OCI-LY3 (cell line): ENCODE results near the gene FBRSL1.

Experiments
- H2AFZ ChIP-seq: fragments of 200-600, 300-600 bp; shearing (Covaris generic); 2 replicates; pipeline ENCODE4 v1.6.0; 2014; ENCODE audit warnings: antibody characterized with exemption, low read depth, low read length
- H3K27ac ChIP-seq: fragments of 200-600, 300-600 bp; sonication (generic); 2 replicates; pipeline ENCODE4 v1.5.1; 2014; ENCODE audit warnings: mild to moderate bottlenecking, low read length, moderate library complexity, mixed read lengths
- H3K27me3 ChIP-seq: fragments of 200-600, 300-600 bp; sonication (generic); 2 replicates; pipeline ENCODE4 v1.6.1; 2014; ENCODE audit warnings: low read depth, low read length, mixed read lengths
- H3K36me3 ChIP-seq: fragments of 200-600, 300-600 bp; sonication (generic); replicated peaks from 2 replicates; pipeline ENCODE3; 2014; ENCODE audit warnings: low read depth, low read length, mixed read lengths
- H3K4me1 ChIP-seq: fragments of 300-600, 200-600 bp; sonication (generic); 2 replicates; pipeline ENCODE4 v1.6.1; 2014; ENCODE audit warnings: low read length, mixed read lengths
- H3K4me2 ChIP-seq: fragments of 200-600, 300-600 bp; sonication (generic); 2 replicates; pipeline ENCODE4 v1.6.1; 2014; ENCODE audit warnings: low read length, mixed read lengths
- H3K4me3 ChIP-seq: fragments of 300-600, 200-600 bp; sonication (generic); 2 replicates; pipeline ENCODE4 v1.5.1; 2014; ENCODE audit warnings: antibody characterized with exemption, mild to moderate bottlenecking, low read length, moderate library complexity
- H3K79me2 ChIP-seq: fragments of 300-600, 200-600 bp; shearing (Covaris generic); 2 replicates; pipeline ENCODE4 v1.6.1; 2014; ENCODE audit warnings: mild to moderate bottlenecking, low read length, mixed read lengths
- H3K9ac ChIP-seq: fragments of 300-600, 200-600 bp; shearing (Covaris generic); 2 replicates; pipeline ENCODE4 v1.6.0; 2014; ENCODE audit warnings: mild to moderate bottlenecking, low read length, moderate library complexity
- H3K9me3 ChIP-seq: fragments of 200-600, 300-600 bp; shearing (Covaris generic); 2 replicates; pipeline ENCODE4 v1.6.1; 2014; ENCODE audit warnings: low read length, mixed read lengths; ENCODE audit not compliant: insufficient read depth
- H4K20me1 ChIP-seq: fragments of 200-600, 300-600 bp; sonication (generic); 2 replicates; pipeline ENCODE4 v1.6.1; 2016; ENCODE audit warnings: low read length, mixed read lengths; ENCODE audit not compliant: insufficient read depth
- EZH2phosphoT487 ChIP-seq: fragments of 200-600 bp; shearing (Covaris generic); IDR thresholded peaks from 2 replicates; pipeline ENCODE4 v1.6.1; 2018; ENCODE audit warnings: antibody characterized with exemption, mixed run types, low read depth
- TF ChIP-seq, protein P1 (sequence below): fragments of 200-600, 300-600 bp; sonication (generic); IDR thresholded peaks from 2 replicates; pipeline ENCODE4 v1.5.1; 2014; ENCODE audit warnings: antibody characterized with exemption, low read length, low read depth

The FBRSL1 gene

GRCh38 chr12:132458441-132458840 is 31.5 kb upstream of the FBRSL1 start:
- no peak overlapping the region for H3K9ac ChIP-seq
- H3K4me1 ChIP-seq = no peaks in the 10 kb centered on the region
- no peak overlapping the region for H2AFZ ChIP-seq
- no peak overlapping the region for H3K4me3 ChIP-seq
- no peaks in the 10 kb centered on the region for H4K20me1 ChIP-seq
- no peaks in the 10 kb centered on the region for H3K36me3 ChIP-seq
- no peaks in the 10 kb centered on the region for H3K9me3 ChIP-seq
- TF ChIP-seq EZH2phosphoT487 = no peak
- TF ChIP-seq, protein P1, sequence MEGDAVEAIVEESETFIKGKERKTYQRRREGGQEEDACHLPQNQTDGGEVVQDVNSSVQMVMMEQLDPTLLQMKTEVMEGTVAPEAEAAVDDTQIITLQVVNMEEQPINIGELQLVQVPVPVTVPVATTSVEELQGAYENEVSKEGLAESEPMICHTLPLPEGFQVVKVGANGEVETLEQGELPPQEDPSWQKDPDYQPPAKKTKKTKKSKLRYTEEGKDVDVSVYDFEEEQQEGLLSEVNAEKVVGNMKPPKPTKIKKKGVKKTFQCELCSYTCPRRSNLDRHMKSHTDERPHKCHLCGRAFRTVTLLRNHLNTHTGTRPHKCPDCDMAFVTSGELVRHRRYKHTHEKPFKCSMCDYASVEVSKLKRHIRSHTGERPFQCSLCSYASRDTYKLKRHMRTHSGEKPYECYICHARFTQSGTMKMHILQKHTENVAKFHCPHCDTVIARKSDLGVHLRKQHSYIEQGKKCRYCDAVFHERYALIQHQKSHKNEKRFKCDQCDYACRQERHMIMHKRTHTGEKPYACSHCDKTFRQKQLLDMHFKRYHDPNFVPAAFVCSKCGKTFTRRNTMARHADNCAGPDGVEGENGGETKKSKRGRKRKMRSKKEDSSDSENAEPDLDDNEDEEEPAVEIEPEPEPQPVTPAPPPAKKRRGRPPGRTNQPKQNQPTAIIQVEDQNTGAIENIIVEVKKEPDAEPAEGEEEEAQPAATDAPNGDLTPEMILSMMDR = no peak
- H3K27ac ChIP-seq = no peak overlapping the region
- peaks cover 4% of the 10 kb centered on the region; the same call in 1 of the 2 replicates for H3K27me3 ChIP-seq
- H3K4me2 ChIP-seq = no peak overlapping the region
- H3K79me2 ChIP-seq = no peaks in the 10 kb centered on the region

- Histone ChIP-seq H3K36me3 (no peaks in the 10 kb centered on the region), H4K20me1 (no peaks in the 10 kb centered on the region), H3K4me2 (no peak overlapping the region), H3K4me1 (no peaks in the 10 kb centered on the region), H3K27ac (no peak overlapping the region), H3K79me2 (no peaks in the 10 kb centered on the region), H3K9me3 (no peaks in the 10 kb centered on the region), H2AFZ (no peak overlapping the region), H3K4me3 (no peak overlapping the region), H3K27me3 (peaks cover 4% of the 10 kb centered on the region; the same call in 1 of the 2 replicates), H3K9ac (no peak overlapping the region)
- TF ChIP-seq, protein P1 = no peak
- no peak for TF ChIP-seq EZH2phosphoT487
These were observed 30.9 kb upstream of the FBRSL1 start for GRCh38 chr12:132458846-132459641.

DNA sequence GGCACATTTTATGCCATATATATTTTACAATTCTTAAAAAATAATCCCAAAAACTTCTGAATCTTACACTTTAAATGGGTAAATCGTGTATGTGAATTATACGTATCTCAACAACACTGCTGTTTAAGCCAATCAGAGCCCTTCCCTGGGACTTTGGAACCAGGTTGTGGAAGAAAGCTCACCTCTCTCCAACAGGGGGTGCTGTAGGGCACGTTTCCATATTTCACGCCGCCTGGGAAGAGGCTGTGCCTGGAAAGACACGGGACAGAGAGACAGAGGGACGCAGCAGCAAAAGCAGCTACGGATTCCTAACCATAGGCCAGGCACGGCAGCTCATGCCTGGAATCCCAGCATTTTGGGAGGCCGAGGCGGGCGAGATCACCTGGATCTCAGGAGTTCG is 29.4 kb upstream of the FBRSL1 start:
- Histone ChIP-seq H2AFZ (no peak overlapping the region), H3K27ac (no peak overlapping the region), H3K79me2 (no peaks in the 10 kb centered on the region), H3K9me3 (no peaks in the 10 kb centered on the region), H3K4me3 (no peak overlapping the region), H3K4me2 (no peak overlapping the region), H3K9ac (no peak overlapping the region), H3K4me1 (no peaks in the 10 kb centered on the region), H3K36me3 (no peaks in the 10 kb centered on the region), H3K27me3 (peaks cover 4% of the 10 kb centered on the region; the same call in 1 of the 2 replicates), H4K20me1 (no peaks in the 10 kb centered on the region)
- no peak for TF ChIP-seq EZH2phosphoT487
- TF ChIP-seq, protein P1 = peak; percentile 36

DNA sequence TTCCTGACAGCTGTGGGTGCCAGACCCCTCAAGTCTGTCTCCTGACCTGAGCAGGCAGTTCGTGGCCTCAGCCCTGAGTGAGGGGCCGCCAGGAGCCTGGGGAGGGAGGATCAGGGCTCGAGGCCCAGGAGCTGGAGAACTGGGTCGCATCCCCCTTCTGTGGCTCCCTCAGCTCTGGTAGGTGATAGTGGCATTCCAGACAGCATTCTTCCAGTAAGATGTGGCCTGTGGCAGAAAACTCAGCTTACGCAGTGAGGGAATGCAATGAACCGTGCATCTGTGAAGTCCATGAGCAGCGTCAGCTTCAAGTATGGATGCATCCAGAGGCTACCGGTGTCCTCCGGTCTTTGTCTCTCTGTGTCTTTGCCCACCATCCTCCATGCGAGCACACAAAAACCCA is 28.4 kb upstream of the FBRSL1 start:
- H3K27ac ChIP-seq = no peak overlapping the region
- no peaks in the 10 kb centered on the region for H3K9me3 ChIP-seq
- H3K4me2 ChIP-seq = no peak overlapping the region
- no peaks in the 10 kb centered on the region for H3K79me2 ChIP-seq
- no peak overlapping the region for H2AFZ ChIP-seq
- no peaks in the 10 kb centered on the region for H3K4me1 ChIP-seq
- H3K27me3 ChIP-seq = peaks cover 4% of the 10 kb centered on the region; the same call in 1 of the 2 replicates
- TF ChIP-seq, protein P1 = no peak
- no peak for TF ChIP-seq EZH2phosphoT487
- H3K4me3 ChIP-seq = no peak overlapping the region
- no peaks in the 10 kb centered on the region for H4K20me1 ChIP-seq
- H3K9ac ChIP-seq = no peak overlapping the region
- no peaks in the 10 kb centered on the region for H3K36me3 ChIP-seq
